PC-3 (cell line): ENCODE results near the gene USH2A. TPM values are rescaled to one million over a fixed set of nuclear protein-coding genes. Genes with fewer than 3 reads are reported as not detected.

Experiments
- ATAC-seq: fragments of 200-7000 bp; cut with Tn5 transposase; 2 replicates; pipeline ENCODE4 v1.9.1; 2020; ENCODE audit warnings: mild to moderate bottlenecking, moderate library complexity
- BruUV-seq: library from RNA; stranded (reverse); fragments of 400-500 nt; replicated peaks from 2 replicates; lab custom pipeline; 2021; lab: Mats Ljungman, UMichigan
- CTCF ChIA-PET: fragments of 300-600 bp; sonication (Branson Sonifier 250); formaldehyde crosslinking; loops from one replicate; lab custom pipeline; 2022; ENCODE audit warnings: antibody characterized with exemption; lab: Charles Lee
- POLR2A ChIA-PET: fragments of 300-600 bp; sonication (Branson Sonifier 250); formaldehyde crosslinking; loops from one replicate; lab custom pipeline; 2022; ENCODE audit warnings: antibody characterized with exemption; ENCODE audit not compliant: unreplicated experiment; lab: Charles Lee
- DNase-seq: peaks from one replicate; pipeline ENCODE4 v3.0.0-alpha.2; 2015
- H2AFZ ChIP-seq: fragments of 300-600 bp; sonication (generic); 2 replicates; pipeline ENCODE4 v1.6.0; 2016; ENCODE audit warnings: antibody characterized with exemption, low read length
- H3F3A ChIP-seq: fragments of 300-600 bp; sonication (generic); one replicate; pipeline ENCODE4 v1.6.0; 2017; ENCODE audit warnings: antibody characterized with exemption, low read length, control low read depth, mild to moderate bottlenecking; ENCODE audit not compliant: unreplicated experiment
- H3K27ac ChIP-seq: fragments of 300-600 bp; sonication (generic); 2 replicates; pipeline ENCODE4 v1.5.1; 2016; ENCODE audit warnings: mild to moderate bottlenecking, low read length
- H3K27me3 ChIP-seq: fragments of 300-600 bp; sonication (generic); 2 replicates; pipeline ENCODE4 v1.6.1; 2016; ENCODE audit warnings: low read length, mixed read lengths
- H3K36me3 ChIP-seq: fragments of 300-600 bp; sonication (generic); 2 replicates; pipeline ENCODE4 v1.6.1; 2016; ENCODE audit warnings: low read depth, mixed run types, low read length, mixed read lengths
- H3K4me1 ChIP-seq: fragments of 300-600 bp; sonication (generic); 2 replicates; pipeline ENCODE4 v1.5.1; 2016; ENCODE audit warnings: low read length; ENCODE audit not compliant: insufficient read depth
- H3K4me2 ChIP-seq: fragments of 300-600 bp; sonication (generic); 2 replicates; pipeline ENCODE4 v1.6.0; 2016; ENCODE audit warnings: low read length
- H3K4me3 ChIP-seq: fragments of 300-600 bp; sonication (generic); 2 replicates; pipeline ENCODE4 v1.5.1; 2016; ENCODE audit warnings: mild to moderate bottlenecking, low read length, mixed read lengths
- H3K79me2 ChIP-seq: fragments of 300-600 bp; sonication (generic); 2 replicates; pipeline ENCODE4 v1.6.1; 2017; ENCODE audit warnings: low read length, mixed read lengths
- H3K9ac ChIP-seq: fragments of 300-600 bp; sonication (generic); 2 replicates; pipeline ENCODE4 v1.6.0; 2016; ENCODE audit warnings: mild to moderate bottlenecking, low read length
- H3K9me2 ChIP-seq: fragments of 300-600 bp; sonication (generic); replicated peaks from 2 replicates; pipeline ENCODE4 v1.6.1; 2016; ENCODE audit warnings: mixed run types, low read length, mixed read lengths
- H3K9me3 ChIP-seq: fragments of 300-600 bp; sonication (generic); 2 replicates; pipeline ENCODE4 v1.6.1; 2016; ENCODE audit warnings: low read length, mixed read lengths
- H4K20me1 ChIP-seq: fragments of 300-600 bp; sonication (generic); 2 replicates; pipeline ENCODE4 v1.6.1; 2016; ENCODE audit warnings: low read length, mixed read lengths
- EZH2 ChIP-seq: fragments of 300-600 bp; sonication (generic); IDR thresholded peaks from one replicate; pipeline ENCODE4 v1.6.1; 2017; ENCODE audit warnings: antibody characterized with exemption, mild to moderate bottlenecking, low read length; ENCODE audit not compliant: unreplicated experiment
- EZH2phosphoT487 ChIP-seq: fragments of 300-600 bp; sonication (generic); IDR thresholded peaks from 2 replicates; pipeline ENCODE4 v1.6.1; 2018; ENCODE audit warnings: mild to moderate bottlenecking, antibody characterized with exemption, low read length, borderline replicate concordance
- intact Hi-C: fragments of 100-400 bp; cut with micrococcal nuclease; formaldehyde crosslinking; loops from 2 replicates; pipeline ENCODE4 v1.9.0; 2023
- total RNA-seq: library from RNA; depleted of rRNA; stranded (reverse); fragments of >200 nt; gene quantifications from 2 replicates; pipeline ENCODE4 v1.2.3, GENCODE V29; 2014
- TF ChIP-seq, protein P1 (sequence below): fragments of 300-600 bp; sonication (generic); conservative IDR thresholded peaks from 2 replicates; pipeline ENCODE4 v1.5.1; 2017; ENCODE audit warnings: antibody characterized with exemption, low read depth, mild to moderate bottlenecking, low read length

The USH2A gene
- total RNA-seq, 1 experiment from 2014 or later, result not detected

- H3K36me3 ChIP-seq, result no peaks in the 10 kb centered on the region
- no peaks in the 10 kb centered on the region for H3K9me3 ChIP-seq
- H4K20me1 ChIP-seq, result no peaks in the 10 kb centered on the region
- no peaks in the 10 kb centered on the region for H3K4me1 ChIP-seq
- TF ChIP-seq EZH2phosphoT487, result no peak
- ChIA-PET POLR2A (no interaction called here), CTCF (no interaction called here)
- intact Hi-C loops, result no loop called here
- no peaks in the 10 kb centered on the region for H3K9me2 ChIP-seq
- DNase-seq, result no peak
- H3K9ac ChIP-seq, result no peak overlapping the region
- BruUV-seq, result no TSS peak
- peaks cover 56% of the 10 kb centered on the region for H3K27me3 ChIP-seq
- H2AFZ ChIP-seq, result no peak overlapping the region
- no peak overlapping the region for H3K27ac ChIP-seq
- no peaks in the 10 kb centered on the region for H3F3A ChIP-seq
- no peak overlapping the region for H3K4me3 ChIP-seq
- no peak for ATAC-seq
- no peak overlapping the region for H3K4me2 ChIP-seq
- no peaks in the 10 kb centered on the region for H3K79me2 ChIP-seq
Measured at GRCh38 chr1:215648957-215649356, 774.3 kb downstream of the USH2A start.

- intact Hi-C loops, result no loop called here
- CTCF ChIA-PET, result no interaction called here
- DNase-seq, result no peak
- no peak for ATAC-seq
- Histone ChIP-seq H3K4me1 (no peaks in the 10 kb centered on the region), H3K79me2 (no peaks in the 10 kb centered on the region), H3K9me3 (no peaks in the 10 kb centered on the region), H3K9ac (no peak overlapping the region), H3K9me2 (no peaks in the 10 kb centered on the region), H3K36me3 (no peaks in the 10 kb centered on the region), H4K20me1 (no peaks in the 10 kb centered on the region), H3K27me3 (peaks cover 48% of the 10 kb centered on the region), H3K27ac (no peak overlapping the region), H3K4me3 (no peak overlapping the region), H3K4me2 (no peak overlapping the region), H3F3A (no peaks in the 10 kb centered on the region), H2AFZ (no peak overlapping the region)
- TF ChIP-seq EZH2phosphoT487, result no peak
- no peak for TF ChIP-seq EZH2
- TF ChIP-seq, protein P1, sequence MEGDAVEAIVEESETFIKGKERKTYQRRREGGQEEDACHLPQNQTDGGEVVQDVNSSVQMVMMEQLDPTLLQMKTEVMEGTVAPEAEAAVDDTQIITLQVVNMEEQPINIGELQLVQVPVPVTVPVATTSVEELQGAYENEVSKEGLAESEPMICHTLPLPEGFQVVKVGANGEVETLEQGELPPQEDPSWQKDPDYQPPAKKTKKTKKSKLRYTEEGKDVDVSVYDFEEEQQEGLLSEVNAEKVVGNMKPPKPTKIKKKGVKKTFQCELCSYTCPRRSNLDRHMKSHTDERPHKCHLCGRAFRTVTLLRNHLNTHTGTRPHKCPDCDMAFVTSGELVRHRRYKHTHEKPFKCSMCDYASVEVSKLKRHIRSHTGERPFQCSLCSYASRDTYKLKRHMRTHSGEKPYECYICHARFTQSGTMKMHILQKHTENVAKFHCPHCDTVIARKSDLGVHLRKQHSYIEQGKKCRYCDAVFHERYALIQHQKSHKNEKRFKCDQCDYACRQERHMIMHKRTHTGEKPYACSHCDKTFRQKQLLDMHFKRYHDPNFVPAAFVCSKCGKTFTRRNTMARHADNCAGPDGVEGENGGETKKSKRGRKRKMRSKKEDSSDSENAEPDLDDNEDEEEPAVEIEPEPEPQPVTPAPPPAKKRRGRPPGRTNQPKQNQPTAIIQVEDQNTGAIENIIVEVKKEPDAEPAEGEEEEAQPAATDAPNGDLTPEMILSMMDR, result no peak
- no TSS peak for BruUV-seq
- POLR2A ChIA-PET, result no interaction called here
Measured at GRCh38 chr1:215647738-215648137, 775.5 kb downstream of the USH2A start.

DNA sequence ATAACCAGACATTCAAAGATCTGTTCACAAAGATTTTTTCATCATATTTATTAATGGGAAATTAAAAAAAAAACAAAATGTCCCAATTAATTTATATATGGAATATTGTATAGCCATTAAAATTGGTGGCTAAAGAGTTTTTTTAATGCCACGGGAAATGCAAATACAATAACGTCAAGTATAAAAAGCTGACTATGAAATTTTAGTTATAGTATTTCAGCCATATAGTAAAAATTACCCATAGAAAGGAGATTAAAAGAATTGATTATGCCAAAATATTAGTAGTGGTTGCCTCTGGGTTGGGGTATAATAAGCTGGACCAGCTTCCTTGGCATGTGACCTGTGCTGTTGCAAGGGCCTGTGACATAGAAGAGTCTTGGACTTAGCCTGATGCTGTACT is 777.4 kb downstream of the USH2A start:
- Histone ChIP-seq H3K9ac (no peak overlapping the region), H3K4me2 (no peak overlapping the region), H3K9me3 (no peaks in the 10 kb centered on the region), H3K9me2 (no peaks in the 10 kb centered on the region), H3K79me2 (no peaks in the 10 kb centered on the region), H3F3A (no peaks in the 10 kb centered on the region), H3K4me3 (no peak overlapping the region), H3K36me3 (no peaks in the 10 kb centered on the region), H3K27ac (no peak overlapping the region), H3K4me1 (no peaks in the 10 kb centered on the region), H2AFZ (no peak overlapping the region), H3K27me3 (peaks cover 30% of the 10 kb centered on the region), H4K20me1 (no peaks in the 10 kb centered on the region)
- ChIA-PET POLR2A (no interaction called here), CTCF (no interaction called here)
- intact Hi-C loops, result no loop called here
- no TSS peak for BruUV-seq
- TF ChIP-seq, protein P1, result no peak
- no peak for TF ChIP-seq EZH2phosphoT487
- no peak for TF ChIP-seq EZH2
- no peak for DNase-seq
- no peak for ATAC-seq
